GM23338 (cell line): ENCODE data around the gene TRIM45.

Source experiments
- CTCF ChIP-seq, 2 experiments: fragments of 200-600 bp in 1 of 2; sonication (generic) in 1 of 2; conservative IDR thresholded peaks; 2 replicates each; pipeline versions ENCODE4 v1.5.1 to v1.6.1; 2016 to 2017; ENCODE audit warnings: antibody characterized with exemption in 2 of 2, low read depth in 2 of 2, mild to moderate bottlenecking in 2 of 2, moderate library complexity in 1 of 2
- EZH2 ChIP-seq: fragments of 200-600 bp; sonication (generic); IDR thresholded peaks from one replicate; pipeline ENCODE4 v1.8.0; 2017; ENCODE audit warnings: antibody characterized with exemption, mild to moderate bottlenecking, low read depth; ENCODE audit not compliant: unreplicated experiment
- EZH2phosphoT487 ChIP-seq: fragments of 200-600 bp; sonication (generic); IDR thresholded peaks from one replicate; pipeline ENCODE4 v1.8.1; 2018; ENCODE audit warnings: antibody characterized with exemption; ENCODE audit not compliant: unreplicated experiment
- JUNB ChIP-seq: IDR thresholded peaks from one replicate; pipeline ENCODE4 v1.6.1; 2016; ENCODE audit warnings: antibody characterized with exemption; ENCODE audit not compliant: unreplicated experiment
- NANOG ChIP-seq: IDR thresholded peaks from 2 replicates; pipeline ENCODE4 v1.6.1; 2016; ENCODE audit warnings: antibody characterized with exemption, borderline replicate concordance
- POLR2AphosphoS5 ChIP-seq: IDR thresholded peaks from 2 replicates; pipeline ENCODE4 v1.6.1; 2016; ENCODE audit warnings: antibody characterized with exemption, low read depth
- REST ChIP-seq: IDR thresholded peaks from one replicate; pipeline ENCODE4 v1.6.1; 2018; ENCODE audit warnings: antibody characterized with exemption; ENCODE audit not compliant: unreplicated experiment
- ZNF331 ChIP-seq: fragments of 250-450 bp; sonication (Bioruptor Pico); IDR thresholded peaks from 2 replicates; pipeline ENCODE4 v1.5.0; 2020; ENCODE audit warnings: low read depth, mild to moderate bottlenecking, moderate library complexity
- ZNF462 ChIP-seq: fragments of 250-450 bp; sonication (Bioruptor Pico); IDR thresholded peaks from 2 replicates; pipeline ENCODE4 v1.5.0; 2020; ENCODE audit warnings: mild to moderate bottlenecking, moderate library complexity

- TF ChIP-seq EZH2 (no peak), CTCF (conservative IDR thresholded peaks at IDR 0.05; ENCODE audit: low read depth in 2 of 2) (no peak), REST (no peak), EZH2phosphoT487 (no peak), NANOG (no peak), ZNF331 (no peak), JUNB (no peak), POLR2AphosphoS5 (no peak), ZNF462 (CRISPR knock-in tag) (no peak)
Observed at GRCh38 chr1:117084231-117084630, 37.3 kb downstream of the TRIM45 start.
